HCT116 (cell line): Measurements from ENCODE around the gene DENND1A. TPM values are rescaled to one million over a fixed set of nuclear protein-coding genes. Genes with fewer than 3 reads are reported as not detected.

ENCODE experiments used
- ATAC-seq: fragments of 200-7000 bp; cut with Tn5 transposase; 2 replicates; pipeline ENCODE4 v1.9.1; 2020; ENCODE audit warnings: mild to moderate bottlenecking, moderate library complexity
- BruUV-seq: library from RNA; stranded (reverse); fragments of 400-500 nt; replicated peaks from 2 replicates; lab custom pipeline; 2021; lab: Mats Ljungman, UMichigan
- CTCF ChIA-PET: fragments of 300-600 bp; sonication (Branson Sonifier 250); formaldehyde crosslinking; loops from one replicate; lab custom pipeline; 2021; ENCODE audit warnings: antibody characterized with exemption; lab: Charles Lee
- POLR2A ChIA-PET: fragments of 300-600, 350-600 bp; sonication (Branson Sonifier 250); formaldehyde crosslinking; loops from one replicate; lab custom pipeline; 2021; ENCODE audit warnings: antibody characterized with exemption; lab: Charles Lee
- RAD21 ChIA-PET, 2 experiments: fragments of 300-600 bp; sonication (Branson Sonifier 250); formaldehyde crosslinking; loops; one replicate each; lab custom pipeline; 2023; ENCODE audit warnings: low total read pairs in 2 of 2; ENCODE audit not compliant: uncharacterized antibody in 2 of 2, unreplicated experiment in 2 of 2, low non-redundant PET in 1 of 2; lab: Charles Lee
- DNase-seq: peaks from one replicate; pipeline ENCODE4 v3.0.0-alpha.2; 2010; ENCODE audit warnings: low read depth, low spot score
- H2AFZ ChIP-seq: fragments of 200-600 bp; shearing (Covaris generic), sonication (generic); 2 replicates; pipeline ENCODE4 v1.6.1; 2017; ENCODE audit warnings: low read depth, mixed run types, mixed read lengths, antibody characterized with exemption, low read length; ENCODE audit not compliant: poor library complexity, severe bottlenecking
- H3K27ac ChIP-seq: 2 replicates; pipeline ENCODE4 v1.5.1; 2012; ENCODE audit warnings: low read depth, low read length
- H3K27me3 ChIP-seq: fragments of 200-600 bp; sonication (generic); 2 replicates; pipeline ENCODE4 v1.6.1; 2016; ENCODE audit warnings: mixed run types, low read length, mixed read lengths; ENCODE audit not compliant: insufficient read depth
- H3K36me3 ChIP-seq, 2 experiments: fragments of 200-500 bp in 1 of 2; fragments of 200-600 bp in 1 of 2; sonication (Bioruptor generic) in 1 of 2; sonication (generic) in 1 of 2; 2 replicates each; pipeline versions ENCODE4 v1.5.1 to v1.6.1; 2014 to 2016; ENCODE audit warnings: low read length in 2 of 2, inconsistent platforms in 1 of 2, mixed read lengths in 1 of 2, mixed run types in 1 of 2; ENCODE audit not compliant: insufficient read depth in 2 of 2, control insufficient read depth in 1 of 2
- H3K4me1 ChIP-seq, 2 experiments: fragments of 200-600 bp in 1 of 2; sonication (generic) in 1 of 2; 2 replicates each; pipeline versions ENCODE4 v1.5.1 to v1.6.1; 2012 to 2017; ENCODE audit warnings: low read length in 2 of 2, inconsistent platforms in 1 of 2, mild to moderate bottlenecking in 1 of 2, mixed read lengths in 1 of 2, mixed run types in 1 of 2, moderate library complexity in 1 of 2; ENCODE audit not compliant: insufficient read depth in 2 of 2, control insufficient read depth in 1 of 2
- H3K4me2 ChIP-seq: fragments of 200-600 bp; sonication (generic); 2 replicates; pipeline ENCODE4 v1.6.1; 2017; ENCODE audit warnings: mixed run types, low read length, mixed read lengths
- H3K4me3 ChIP-seq, 2 experiments: fragments of 200-600 bp in 1 of 2; sonication (generic) in 1 of 2; replicated peaks in 1 of 2; 2 replicates each; pipeline ENCODE4 v1.5.1; 2011 to 2016; ENCODE audit warnings: low read length in 2 of 2, control low read depth in 1 of 2, low read depth in 1 of 2, mild to moderate bottlenecking in 1 of 2, mixed read lengths in 1 of 2, mixed run types in 1 of 2
- H3K79me2 ChIP-seq: fragments of 200-600 bp; sonication (generic); 2 replicates; pipeline ENCODE4 v1.6.1; 2017; ENCODE audit warnings: mild to moderate bottlenecking, mixed run types, low read length, moderate library complexity, mixed read lengths; ENCODE audit not compliant: insufficient read depth
- H3K9ac ChIP-seq: fragments of 200-600 bp; sonication (generic); 2 replicates; pipeline ENCODE4 v1.6.1; 2016; ENCODE audit warnings: low read length, mixed read lengths
- H3K9me2 ChIP-seq: fragments of 200-600 bp; sonication (generic), shearing (Covaris generic); 2 replicates; pipeline ENCODE4 v1.6.1; 2017; ENCODE audit warnings: mixed run types, mild to moderate bottlenecking, moderate library complexity; ENCODE audit not compliant: insufficient read depth
- H3K9me3 ChIP-seq, 2 experiments: fragments of 200-500 bp in 1 of 2; fragments of 200-600 bp in 1 of 2; sonication (Bioruptor generic) in 1 of 2; sonication (generic) in 1 of 2; 2 replicates each; pipeline ENCODE4 v1.6.1; 2014 to 2017; ENCODE audit warnings: low read length in 2 of 2, mixed read lengths in 2 of 2, inconsistent platforms in 1 of 2, low read depth in 1 of 2, mild to moderate bottlenecking in 1 of 2, mixed run types in 1 of 2, moderate library complexity in 1 of 2; ENCODE audit not compliant: control insufficient read depth in 1 of 2, insufficient read depth in 1 of 2
- H4K20me1 ChIP-seq: fragments of 200-600 bp; sonication (generic), shearing (Covaris generic); 2 replicates; pipeline ENCODE4 v1.6.1; 2017; ENCODE audit warnings: mixed run types, mild to moderate bottlenecking, moderate library complexity; ENCODE audit not compliant: insufficient read depth
- CBX3 ChIP-seq: IDR thresholded peaks from 2 replicates; pipeline ENCODE4 v1.6.1; 2012; ENCODE audit warnings: low read depth
- CEBPB ChIP-seq: IDR thresholded peaks from 2 replicates; pipeline ENCODE4 v1.6.1; 2012; ENCODE audit warnings: low read depth
- ELF1 ChIP-seq: IDR thresholded peaks from 2 replicates; pipeline ENCODE4 v1.6.1; 2012; ENCODE audit warnings: low read depth, borderline replicate concordance
- EZH2 ChIP-seq: fragments of 200-600 bp; sonication (generic); IDR thresholded peaks from 2 replicates; pipeline ENCODE4 v1.6.1; 2017; ENCODE audit warnings: antibody characterized with exemption, mixed run types
- POLR2A ChIP-seq: IDR thresholded peaks from 2 replicates; pipeline ENCODE4 v1.7.0; 2011; ENCODE audit warnings: borderline replicate concordance; ENCODE audit not compliant: insufficient read depth, insufficient read length; ENCODE audit errors: extremely low read depth
- POLR2AphosphoS5 ChIP-seq: IDR thresholded peaks from 2 replicates; pipeline ENCODE4 v1.6.1; 2011; ENCODE audit warnings: mild to moderate bottlenecking, low read depth, low read length, moderate library complexity
- YY1 ChIP-seq: IDR thresholded peaks from 2 replicates; pipeline ENCODE4 v1.6.1; 2011; ENCODE audit warnings: low read length, low read depth, moderate library complexity, mild to moderate bottlenecking; ENCODE audit not compliant: insufficient replicate concordance; ENCODE audit errors: extremely low read depth
- ZFX ChIP-seq: fragments of 450-650 bp; IDR thresholded peaks from 2 replicates; pipeline ENCODE4 v1.6.1; 2017
- intact Hi-C: fragments of 100-400 bp; cut with micrococcal nuclease; formaldehyde crosslinking; loops from 2 replicates; pipeline ENCODE4 v1.10.0; 2022
- total RNA-seq: library from RNA; stranded (reverse); gene quantifications from one replicate; pipeline ENCODE4 v1.2.1, GENCODE V29; 2021; ENCODE audit not compliant: unreplicated experiment
- TF ChIP-seq, protein P1 (sequence below), 3 experiments: fragments of 200-600 bp in 1 of 3; sonication (generic) in 1 of 3; IDR thresholded peaks in 2 of 3; conservative IDR thresholded peaks in 1 of 3; 2 replicates each; pipeline ENCODE4 v1.5.1; 2012 to 2017; ENCODE audit warnings: low read depth in 2 of 3, low read length in 2 of 3, antibody characterized with exemption in 1 of 3, borderline replicate concordance in 1 of 3, control low read depth in 1 of 3, mild to moderate bottlenecking in 1 of 3, mixed read lengths in 1 of 3, mixed run types in 1 of 3, moderate library complexity in 1 of 3; ENCODE audit not compliant: insufficient read depth in 1 of 3
- TF ChIP-seq, protein P2 (sequence below): IDR thresholded peaks from 2 replicates; pipeline ENCODE4 v1.6.1; 2011; ENCODE audit warnings: mild to moderate bottlenecking, low read length, moderate library complexity; ENCODE audit not compliant: insufficient replicate concordance; ENCODE audit errors: extremely low read depth
- TF ChIP-seq, protein P3 (sequence below): IDR thresholded peaks from 2 replicates; pipeline ENCODE4 v1.6.1; 2012; ENCODE audit warnings: low read depth

DENND1A gene
- total RNA-seq, 1 experiment from 2014 or later: 33.0 TPM

DNA sequence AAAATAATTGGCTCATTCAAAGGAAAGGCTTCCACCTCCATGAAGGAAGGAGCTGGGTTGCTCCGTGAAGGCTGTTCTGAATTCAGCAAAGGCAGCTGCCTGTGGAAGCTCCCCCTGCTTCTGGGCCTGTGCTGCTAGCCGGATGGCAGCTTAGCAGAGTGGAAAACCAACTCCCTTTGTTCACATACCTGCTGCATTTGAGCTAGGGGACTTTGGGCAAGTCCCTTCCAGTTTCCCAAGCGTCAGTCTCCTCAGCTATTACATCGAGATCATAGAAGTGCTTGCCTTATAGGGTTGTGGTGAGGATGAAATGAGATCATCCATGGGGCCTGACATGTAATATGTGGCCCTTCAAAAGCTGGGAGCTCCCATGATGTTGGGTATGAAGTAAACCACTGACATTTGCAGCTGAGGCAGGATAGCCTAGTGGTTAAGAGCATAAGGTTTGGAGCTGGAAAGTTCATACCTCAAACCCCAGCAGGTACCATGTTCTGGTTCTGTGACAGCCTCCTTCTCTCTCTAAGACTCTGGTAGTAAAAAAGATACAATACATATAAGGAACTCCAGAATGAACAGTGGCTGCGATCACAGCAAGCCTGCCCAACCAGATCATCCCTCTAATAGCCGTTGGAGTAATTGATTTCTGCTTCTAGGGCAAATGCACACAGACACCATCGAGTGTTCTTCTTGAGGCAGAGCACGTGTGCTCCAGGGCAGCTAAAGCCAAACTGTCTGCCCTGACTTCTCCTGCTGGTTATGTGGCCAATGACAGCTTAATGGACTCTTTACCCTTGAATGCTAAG, 11.0 kb upstream of the DENND1A start:
- no peaks in the 10 kb centered on the region for H3K9me2 ChIP-seq
- intact Hi-C loops: no loop called here
- no peak overlapping the region for H3K9ac ChIP-seq
- no TSS peak for BruUV-seq
- H3K9me3 ChIP-seq: no peaks in the 10 kb centered on the region
- H3K79me2 ChIP-seq: no peaks in the 10 kb centered on the region
- no peaks in the 10 kb centered on the region for H3K27me3 ChIP-seq
- ChIA-PET CTCF (no interaction called here), RAD21 (no interaction called here), POLR2A (no interaction called here)
- DNase-seq (no peak), ATAC-seq (no peak)
- H3K4me3 ChIP-seq: no peak overlapping the region
- TF ChIP-seq, protein P1, sequence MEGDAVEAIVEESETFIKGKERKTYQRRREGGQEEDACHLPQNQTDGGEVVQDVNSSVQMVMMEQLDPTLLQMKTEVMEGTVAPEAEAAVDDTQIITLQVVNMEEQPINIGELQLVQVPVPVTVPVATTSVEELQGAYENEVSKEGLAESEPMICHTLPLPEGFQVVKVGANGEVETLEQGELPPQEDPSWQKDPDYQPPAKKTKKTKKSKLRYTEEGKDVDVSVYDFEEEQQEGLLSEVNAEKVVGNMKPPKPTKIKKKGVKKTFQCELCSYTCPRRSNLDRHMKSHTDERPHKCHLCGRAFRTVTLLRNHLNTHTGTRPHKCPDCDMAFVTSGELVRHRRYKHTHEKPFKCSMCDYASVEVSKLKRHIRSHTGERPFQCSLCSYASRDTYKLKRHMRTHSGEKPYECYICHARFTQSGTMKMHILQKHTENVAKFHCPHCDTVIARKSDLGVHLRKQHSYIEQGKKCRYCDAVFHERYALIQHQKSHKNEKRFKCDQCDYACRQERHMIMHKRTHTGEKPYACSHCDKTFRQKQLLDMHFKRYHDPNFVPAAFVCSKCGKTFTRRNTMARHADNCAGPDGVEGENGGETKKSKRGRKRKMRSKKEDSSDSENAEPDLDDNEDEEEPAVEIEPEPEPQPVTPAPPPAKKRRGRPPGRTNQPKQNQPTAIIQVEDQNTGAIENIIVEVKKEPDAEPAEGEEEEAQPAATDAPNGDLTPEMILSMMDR (IDR thresholded peaks at IDR 0.05 in 2 of 3, conservative IDR thresholded peaks at IDR 0.05 in 1 of 3; ENCODE audit: borderline replicate concordance in 1 of 3, insufficient read depth in 1 of 3, low read depth in 2 of 3, low read length in 2 of 3): 0 out of 6 replicates have a peak, but pooled peaks of 1 of the 3 experiments have one; percentile 7
- TF ChIP-seq YY1: no peak
- H3K36me3 ChIP-seq: no peaks in the 10 kb centered on the region
- H3K27ac ChIP-seq: no peak overlapping the region
- no peak overlapping the region for H2AFZ ChIP-seq
- no peak overlapping the region for H3K4me2 ChIP-seq
- no peaks in the 10 kb centered on the region for H3K4me1 ChIP-seq
- no peaks in the 10 kb centered on the region for H4K20me1 ChIP-seq

DNA sequence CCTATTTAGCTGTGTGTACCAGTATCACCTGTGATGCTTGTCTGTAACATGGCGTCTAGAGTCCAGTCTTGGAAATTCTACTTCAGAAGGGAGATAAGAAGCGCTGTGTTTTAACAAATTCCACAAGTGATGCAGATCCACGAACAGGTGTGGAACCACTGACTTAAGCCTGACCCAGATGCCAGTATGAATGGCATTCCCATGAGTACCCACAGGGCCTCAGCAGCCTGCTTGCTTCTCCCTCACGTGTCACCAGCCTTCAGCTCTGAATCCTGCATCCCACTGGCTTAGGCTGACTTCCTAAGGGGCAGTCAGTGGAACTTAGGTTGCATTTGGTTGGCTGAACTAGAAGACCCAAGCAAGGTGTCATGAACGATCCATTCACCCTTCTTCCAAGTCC, 8.5 kb upstream of the DENND1A start:
- CTCF ChIA-PET: no interaction called here
- intact Hi-C loops: no loop called here
- no peak for DNase-seq
- TF ChIP-seq EZH2 (no peak), POLR2A (no peak), CEBPB (no peak), ZFX (no peak), ELF1 (no peak), CBX3 (no peak), POLR2AphosphoS5 (no peak)
- TF ChIP-seq, protein P2, sequence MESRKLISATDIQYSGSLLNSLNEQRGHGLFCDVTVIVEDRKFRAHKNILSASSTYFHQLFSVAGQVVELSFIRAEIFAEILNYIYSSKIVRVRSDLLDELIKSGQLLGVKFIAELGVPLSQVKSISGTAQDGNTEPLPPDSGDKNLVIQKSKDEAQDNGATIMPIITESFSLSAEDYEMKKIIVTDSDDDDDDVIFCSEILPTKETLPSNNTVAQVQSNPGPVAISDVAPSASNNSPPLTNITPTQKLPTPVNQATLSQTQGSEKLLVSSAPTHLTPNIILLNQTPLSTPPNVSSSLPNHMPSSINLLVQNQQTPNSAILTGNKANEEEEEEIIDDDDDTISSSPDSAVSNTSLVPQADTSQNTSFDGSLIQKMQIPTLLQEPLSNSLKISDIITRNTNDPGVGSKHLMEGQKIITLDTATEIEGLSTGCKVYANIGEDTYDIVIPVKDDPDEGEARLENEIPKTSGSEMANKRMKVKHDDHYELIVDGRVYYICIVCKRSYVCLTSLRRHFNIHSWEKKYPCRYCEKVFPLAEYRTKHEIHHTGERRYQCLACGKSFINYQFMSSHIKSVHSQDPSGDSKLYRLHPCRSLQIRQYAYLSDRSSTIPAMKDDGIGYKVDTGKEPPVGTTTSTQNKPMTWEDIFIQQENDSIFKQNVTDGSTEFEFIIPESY: no peak
- TF ChIP-seq, protein P3, sequence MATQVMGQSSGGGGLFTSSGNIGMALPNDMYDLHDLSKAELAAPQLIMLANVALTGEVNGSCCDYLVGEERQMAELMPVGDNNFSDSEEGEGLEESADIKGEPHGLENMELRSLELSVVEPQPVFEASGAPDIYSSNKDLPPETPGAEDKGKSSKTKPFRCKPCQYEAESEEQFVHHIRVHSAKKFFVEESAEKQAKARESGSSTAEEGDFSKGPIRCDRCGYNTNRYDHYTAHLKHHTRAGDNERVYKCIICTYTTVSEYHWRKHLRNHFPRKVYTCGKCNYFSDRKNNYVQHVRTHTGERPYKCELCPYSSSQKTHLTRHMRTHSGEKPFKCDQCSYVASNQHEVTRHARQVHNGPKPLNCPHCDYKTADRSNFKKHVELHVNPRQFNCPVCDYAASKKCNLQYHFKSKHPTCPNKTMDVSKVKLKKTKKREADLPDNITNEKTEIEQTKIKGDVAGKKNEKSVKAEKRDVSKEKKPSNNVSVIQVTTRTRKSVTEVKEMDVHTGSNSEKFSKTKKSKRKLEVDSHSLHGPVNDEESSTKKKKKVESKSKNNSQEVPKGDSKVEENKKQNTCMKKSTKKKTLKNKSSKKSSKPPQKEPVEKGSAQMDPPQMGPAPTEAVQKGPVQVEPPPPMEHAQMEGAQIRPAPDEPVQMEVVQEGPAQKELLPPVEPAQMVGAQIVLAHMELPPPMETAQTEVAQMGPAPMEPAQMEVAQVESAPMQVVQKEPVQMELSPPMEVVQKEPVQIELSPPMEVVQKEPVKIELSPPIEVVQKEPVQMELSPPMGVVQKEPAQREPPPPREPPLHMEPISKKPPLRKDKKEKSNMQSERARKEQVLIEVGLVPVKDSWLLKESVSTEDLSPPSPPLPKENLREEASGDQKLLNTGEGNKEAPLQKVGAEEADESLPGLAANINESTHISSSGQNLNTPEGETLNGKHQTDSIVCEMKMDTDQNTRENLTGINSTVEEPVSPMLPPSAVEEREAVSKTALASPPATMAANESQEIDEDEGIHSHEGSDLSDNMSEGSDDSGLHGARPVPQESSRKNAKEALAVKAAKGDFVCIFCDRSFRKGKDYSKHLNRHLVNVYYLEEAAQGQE: no peak

More for the DNA sequence above, 8.5 kb upstream of the DENND1A start:
- RAD21 ChIA-PET: no interaction called here
- Histone ChIP-seq H3K36me3 (no peaks in the 10 kb centered on the region), H3K4me2 (no peak overlapping the region), H3K9me2 (no peaks in the 10 kb centered on the region), H3K4me3 (no peak overlapping the region), H3K79me2 (no peaks in the 10 kb centered on the region), H2AFZ (no peak overlapping the region), H3K4me1 (peaks cover 10 to 15% of the 10 kb centered on the region in 2 experiments), H4K20me1 (no peaks in the 10 kb centered on the region), H3K9me3 (no peaks in the 10 kb centered on the region), H3K9ac (no peak overlapping the region), H3K27me3 (no peaks in the 10 kb centered on the region), H3K27ac (no peak overlapping the region)
- no TSS peak for BruUV-seq
- no peak for ATAC-seq
- POLR2A ChIA-PET: no interaction called here
